HepG2 (cell line): ENCODE measurements around the gene TKFC. TPM values are rescaled to one million over a fixed set of nuclear protein-coding genes. Genes with fewer than 3 reads are reported as not detected.
A peak's percentile ranks its signal among the peaks of the same experiment; 100 is the strongest.

Experiments
- ATAC-seq: fragments of 200-7000 bp; cut with Tn5 transposase; 3 replicates; pipeline ENCODE4 v1.9.1; 2020; ENCODE audit warnings: mild to moderate bottlenecking, moderate library complexity
- BruUV-seq: library from RNA; stranded (reverse); fragments of 400-500 nt; replicated peaks from 2 replicates; lab custom pipeline; 2021; lab: Mats Ljungman, UMichigan
- CTCF ChIA-PET: fragments of 300-600 bp; formaldehyde crosslinking; extraction: SDS; loops from one replicate; lab custom pipeline; 2021; ENCODE audit warnings: low total read pairs, inconsistent platforms, low intra/inter-chr PET ratio; lab: Yijun Ruan, JAX
- POLR2A ChIA-PET: fragments of 350-600 bp; sonication (Branson Sonifier 250); formaldehyde crosslinking; loops from one replicate; lab custom pipeline; 2020; ENCODE audit warnings: antibody characterized with exemption, inconsistent platforms; lab: Yijun Ruan, JAX
- DNase-seq: peaks from one replicate; pipeline ENCODE4 v3.0.0-alpha.2; 2015; ENCODE audit warnings: low spot score
- FAIRE-seq: peaks from 3 replicates; lab custom pipeline; 2011; peaks lifted over from hg19 to GRCh38; lab: Jason Lieb, UNC
- H2AFZ ChIP-seq: one replicate; pipeline ENCODE4 v1.6.1; 2011; ENCODE audit warnings: low read length, inconsistent platforms
- H3K27ac ChIP-seq: fragments of 300-600 bp; 3 replicates; pipeline ENCODE4 v1.8.0; 2011; ENCODE audit warnings: mixed run types, mild to moderate bottlenecking, mixed read lengths, low read length, inconsistent platforms; ENCODE audit not compliant: insufficient read depth; ENCODE audit errors: extremely low read length
- H3K27me3 ChIP-seq, 2 experiments: fragments of 200-600 bp in 1 of 2; 2 replicates in 1 of 2; 3 replicates in 1 of 2; pipeline versions ENCODE4 v1.6.0 to v1.8.0; 2011; ENCODE audit warnings: low read length in 2 of 2, mild to moderate bottlenecking in 2 of 2, moderate library complexity in 2 of 2, inconsistent platforms in 1 of 2; ENCODE audit not compliant: insufficient read depth in 2 of 2, control insufficient read depth in 1 of 2
- H3K36me3 ChIP-seq, 2 experiments: fragments of 200-600 bp in 1 of 2; replicated peaks in 1 of 2; 2 replicates in 1 of 2; 3 replicates in 1 of 2; pipeline versions ENCODE4 v1.5.1 to v1.8.0; 2011; ENCODE audit warnings: low read length in 2 of 2, inconsistent platforms in 1 of 2; ENCODE audit not compliant: insufficient read depth in 2 of 2, control insufficient read depth in 1 of 2
- H3K4me1 ChIP-seq: 2 replicates; pipeline ENCODE4 v1.5.1; 2012; ENCODE audit warnings: low read length, inconsistent platforms; ENCODE audit not compliant: insufficient read depth
- H3K4me2 ChIP-seq: 2 replicates; pipeline ENCODE4 v1.6.0; 2011; ENCODE audit warnings: low read depth, low read length, inconsistent platforms
- H3K4me3 ChIP-seq, 3 experiments: fragments of 200-600 bp in 1 of 3; sonication (generic), shearing (Covaris generic) in 1 of 3; replicated peaks in 1 of 3; 2 replicates each; pipeline ENCODE4 v1.5.1; 2011 to 2016; ENCODE audit warnings: low read length in 3 of 3, inconsistent platforms in 2 of 3, low read depth in 2 of 3, mild to moderate bottlenecking in 2 of 3, control low read depth in 1 of 3, mixed read lengths in 1 of 3; ENCODE audit not compliant: insufficient read depth in 1 of 3
- H3K79me2 ChIP-seq: one replicate; pipeline ENCODE4 v1.6.1; 2011; ENCODE audit warnings: low read length, inconsistent platforms; ENCODE audit not compliant: insufficient read depth
- H3K9ac ChIP-seq: 2 replicates; pipeline ENCODE4 v1.6.0; 2011; ENCODE audit warnings: mild to moderate bottlenecking, low read depth, low read length, inconsistent platforms; ENCODE audit not compliant: insufficient read depth
- H3K9me3 ChIP-seq: 2 replicates; pipeline ENCODE4 v1.5.1; 2012; ENCODE audit warnings: mild to moderate bottlenecking, low read length
- H4K20me1 ChIP-seq: 2 replicates; pipeline ENCODE4 v1.6.0; 2011; ENCODE audit warnings: inconsistent platforms, mild to moderate bottlenecking, low read length, moderate library complexity; ENCODE audit not compliant: insufficient read depth
- CBX2 ChIP-seq, 2 experiments: fragments of 200-600 bp in 1 of 2; sonication (generic); formaldehyde crosslinking in 1 of 2; IDR thresholded peaks; 2 replicates each; pipeline versions ENCODE4 v1.7.0 to v1.8.1; 2018 to 2022; ENCODE audit warnings: low read depth in 2 of 2, low read length in 1 of 2, mild to moderate bottlenecking in 1 of 2, missing genetic modification reagents in 1 of 2
- EEA1 ChIP-seq: sonication (generic); formaldehyde crosslinking; IDR thresholded peaks from 2 replicates; pipeline ENCODE4 v1.5.1; 2020; ENCODE audit warnings: mild to moderate bottlenecking, missing genetic modification reagents, borderline replicate concordance
- KAT2B ChIP-seq: fragments of 150-350 bp; IDR thresholded peaks from 2 replicates; pipeline ENCODE4 v1.6.1; 2014; ENCODE audit warnings: low read depth, low read length, borderline replicate concordance
- KDM4B ChIP-seq: sonication (generic); formaldehyde crosslinking; IDR thresholded peaks from 2 replicates; pipeline ENCODE4 v1.4.0; 2020; ENCODE audit warnings: missing genetic modification reagents
- MED1 ChIP-seq: sonication (generic); formaldehyde crosslinking; IDR thresholded peaks from 2 replicates; pipeline ENCODE4 v1.4.0; 2020; ENCODE audit warnings: missing genetic modification reagents
- MXD4 ChIP-seq: IDR thresholded peaks from 2 replicates; pipeline ENCODE4 v1.6.1; 2016; ENCODE audit warnings: mild to moderate bottlenecking, missing biosample characterization, missing genetic modification reagents
- SMARCE1 ChIP-seq: fragments of 450-650 bp; IDR thresholded peaks from 2 replicates; pipeline ENCODE4 v1.6.1; 2017; ENCODE audit warnings: borderline replicate concordance
- SMYD3 ChIP-seq: sonication (generic); formaldehyde crosslinking; IDR thresholded peaks from 2 replicates; pipeline ENCODE4 v1.8.1; 2023; ENCODE audit warnings: mild to moderate bottlenecking, missing genetic modification reagents
- YEATS2 ChIP-seq: sonication (generic); formaldehyde crosslinking; IDR thresholded peaks from 2 replicates; pipeline ENCODE4 v1.4.0; 2020; ENCODE audit warnings: missing genetic modification reagents, borderline replicate concordance
- ZFP36L1 ChIP-seq: sonication (generic); formaldehyde crosslinking; IDR thresholded peaks from 2 replicates; pipeline ENCODE4 v1.8.0; 2022; ENCODE audit warnings: mild to moderate bottlenecking, missing genetic modification reagents, moderate library complexity
- ZFP41 ChIP-seq: sonication (generic); formaldehyde crosslinking; IDR thresholded peaks from 2 replicates; pipeline ENCODE4 v1.4.0; 2020; ENCODE audit warnings: mild to moderate bottlenecking, missing genetic modification reagents, borderline replicate concordance
- ZMAT3 ChIP-seq: sonication (generic); formaldehyde crosslinking; conservative IDR thresholded peaks from 2 replicates; pipeline ENCODE4 v1.7.0; 2021; ENCODE audit warnings: missing genetic modification reagents
- ZMYM2 ChIP-seq: sonication (generic); formaldehyde crosslinking; IDR thresholded peaks from 2 replicates; pipeline ENCODE4 v1.8.0; 2022; ENCODE audit warnings: mild to moderate bottlenecking, missing genetic modification reagents
- ZNF207 ChIP-seq: fragments of 450-650 bp; IDR thresholded peaks from 2 replicates; pipeline ENCODE4 v1.6.1; 2016; ENCODE audit warnings: antibody characterized with exemption, borderline replicate concordance
- ZNF354B ChIP-seq: sonication (generic); formaldehyde crosslinking; IDR thresholded peaks from 2 replicates; pipeline ENCODE4 v1.8.0; 2022; ENCODE audit warnings: mild to moderate bottlenecking, missing genetic modification reagents
- ZNF446 ChIP-seq: sonication (generic); formaldehyde crosslinking; IDR thresholded peaks from 2 replicates; pipeline ENCODE4 v1.5.0; 2020; ENCODE audit warnings: mild to moderate bottlenecking, missing genetic modification reagents
- ZNF607 ChIP-seq: sonication (generic); formaldehyde crosslinking; IDR thresholded peaks from 2 replicates; pipeline ENCODE4 v1.5.1; 2020; ENCODE audit warnings: missing genetic modification reagents, mild to moderate bottlenecking, borderline replicate concordance
- ZNF670 ChIP-seq: sonication (generic); formaldehyde crosslinking; IDR thresholded peaks from 2 replicates; pipeline ENCODE4 v1.8.0; 2022; ENCODE audit warnings: mild to moderate bottlenecking, missing genetic modification reagents, borderline replicate concordance
- ZNF747 ChIP-seq: sonication (generic); formaldehyde crosslinking; IDR thresholded peaks from 2 replicates; pipeline ENCODE4 v1.8.1; 2023; ENCODE audit warnings: missing genetic modification reagents, mild to moderate bottlenecking, borderline replicate concordance
- ZNF777 ChIP-seq: sonication (generic); formaldehyde crosslinking; IDR thresholded peaks from 2 replicates; pipeline ENCODE4 v1.4.0; 2020; ENCODE audit warnings: missing genetic modification reagents
- WGBS: methylation state at CpG from one replicate; pipeline ENCODE4 v1.1.6; 2017; ENCODE audit warnings: low lambda C conversion rate; 5-methylcytosine and 5-hydroxymethylcytosine counted together
- in situ Hi-C: cut with HindIII; loops from 2 replicates; pipeline ENCODE4 v1.10.0; 2017; ENCODE audit warnings: low pct_unique_long_range_greater_than_20kb; ENCODE audit not compliant: extremely low pct_ligation_motif_present
- intact Hi-C: fragments of 100-400 bp; cut with micrococcal nuclease; formaldehyde crosslinking; loops from one replicate; pipeline ENCODE4 v1.10.0; 2022; ENCODE audit not compliant: unreplicated experiment
- polyA plus RNA-seq, 8 experiments: library from polyadenylated mRNA; depleted of rRNA in 3 of 8; stranded (reverse) in 7 of 8; unstranded in 1 of 8; fragments of >200 nt; fragmentation: Illumina TruSeq in 4 of 8; extraction: Trizol in 4 of 8; gene quantifications; 2 replicates each; pipeline versions ENCODE4 v1.2.1 to v1.2.3, GENCODE V29; 2011 to 2016; ENCODE audit warnings: low read depth in 4 of 8, missing spikeins in 1 of 8, mixed read lengths in 1 of 8; ENCODE audit not compliant: insufficient read depth in 1 of 8
- total RNA-seq, 5 experiments: library from RNA; depleted of rRNA; stranded (reverse); fragments of >200 nt; fragmentation: Illumina TruSeq; extraction: Trizol; gene quantifications; 2 replicates each; pipeline ENCODE4 v1.2.3, GENCODE V29; 2016; ENCODE audit warnings: low read depth in 1 of 5
- TF ChIP-seq, protein P1 (sequence below): IDR thresholded peaks from 2 replicates; pipeline ENCODE4 v1.6.1; 2016; ENCODE audit warnings: missing compliant biosample characterization, missing genetic modification reagents, borderline replicate concordance
- TF ChIP-seq, protein P2 (sequence below): conservative IDR thresholded peaks from 2 replicates; pipeline ENCODE4 v1.6.1; 2018; ENCODE audit warnings: missing genetic modification reagents

The TKFC gene
- total and polyA plus RNA-seq, 2 of the 13 experiments (the other 11 are each of a cell fraction or from before 2014, with no cell fraction given): 147 to 197 TPM

DNA sequence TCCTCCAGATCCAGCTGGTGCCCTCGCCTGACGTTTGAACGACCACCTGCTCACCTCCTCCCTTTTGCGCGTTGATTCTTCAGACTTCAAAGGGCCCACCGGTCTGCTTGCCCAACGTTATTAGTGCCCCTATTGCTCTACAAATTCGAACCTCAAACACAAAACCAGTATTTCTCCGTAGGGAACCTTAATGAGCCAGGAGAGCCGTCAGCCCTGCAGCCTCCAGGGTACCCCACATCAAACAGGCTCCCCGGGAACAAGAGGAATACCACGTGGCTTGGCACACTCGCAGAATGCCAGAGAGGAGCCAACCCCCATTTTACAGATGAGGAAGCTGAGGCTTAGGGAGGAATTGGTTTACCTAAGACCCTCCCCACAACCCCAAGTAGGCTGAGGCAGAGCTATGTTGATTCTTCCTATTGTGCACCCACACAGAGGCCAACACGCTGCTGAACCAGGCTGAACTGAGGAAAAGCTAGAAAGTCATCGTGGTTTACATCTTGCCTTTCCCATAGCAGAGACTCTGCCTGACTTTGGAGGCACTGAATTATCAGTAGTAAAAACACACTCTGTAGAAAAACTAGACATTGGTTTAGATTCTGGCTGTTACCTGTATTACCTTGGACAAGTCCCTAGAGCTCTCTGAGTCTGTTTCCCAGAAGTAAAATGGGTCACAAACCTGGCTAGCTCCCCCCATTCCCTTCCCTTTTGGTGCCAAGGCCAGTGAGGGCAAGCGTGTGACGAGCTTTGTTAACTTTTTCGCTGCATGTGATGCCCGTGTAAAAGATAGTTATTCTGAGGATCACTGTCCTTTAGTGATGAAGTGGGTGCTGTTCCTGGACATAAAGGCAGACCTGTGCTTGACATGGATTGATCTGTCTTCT is 764 bp downstream of the TKFC start:
- in situ Hi-C loops (no loop called here), intact Hi-C loops (loop anchor here (1.0 to 10.0 kb wide), 4 partner anchors 29 to 79 kb away; partner anchors contain the start of gene TMEM138)
- Histone ChIP-seq H3K4me3 (peak overlapping the region; percentile 95 to 98 (median 96)), H2AFZ (no peak overlapping the region), H3K4me1 (peaks cover 65% of the 10 kb centered on the region), H3K79me2 (peaks cover 85% of the 10 kb centered on the region), H3K9me3 (no peaks in the 10 kb centered on the region), H4K20me1 (peaks cover 25% of the 10 kb centered on the region), H3K9ac (peak overlapping the region; percentile 100), H3K27me3 (no peaks in the 10 kb centered on the region; a peak in 1 of 5 replicates), H3K27ac (peak overlapping the region; percentile 91), H3K36me3 (peaks cover 7 to 32% of the 10 kb centered on the region in 2 experiments), H3K4me2 (peak overlapping the region; percentile 95)
- 2% methylated on average over 14 of the region's 19 CpGs for WGBS
- ATAC-seq (no peak; the same call in 2 of the 3 replicates), DNase-seq (no peak), FAIRE-seq (no peak)
- CTCF ChIA-PET: interaction anchor here (4.1 kb wide), 1 partner anchor 51 kb away, joined by 69 read pairs; no protein-coding TSS in a partner anchor
- BruUV-seq: no TSS peak
- POLR2A ChIA-PET: interaction anchor here (0.5 to 4.7 kb wide), 19 partner anchors 9 to 95 kb away, joined by 3 to 146 read pairs (median 7); partner anchors contain the start of genes CPSF7, CYB561A3, SDHAF2 and TMEM138
- TF ChIP-seq MXD4 (no peak), MED1 (CRISPR knock-in tag) (peak; percentile 4; the same call in 1 of the 2 replicates), ZNF446 (CRISPR knock-in tag) (no peak), ZMYM2 (peak; percentile 28; the same call in 1 of the 2 replicates), ZNF354B (0 out of 2 replicates have a peak, but pooled peaks have one; percentile 25), EEA1 (no peak), ZNF607 (no peak), YEATS2 (CRISPR knock-in tag) (no peak), CBX2 (IDR thresholded peaks at IDR 0.05; ENCODE audit: low read depth, low read length) (no peak), CBX2 (CRISPR knock-in tag; IDR thresholded peaks at IDR 0.05; ENCODE audit: low read depth) (no peak), ZMAT3 (CRISPR knock-in tag) (no peak), ZNF777 (peak; percentile 37; the same call in 1 of the 2 replicates), ZNF207 (no peak), KAT2B (no peak), ZNF670 (CRISPR knock-in tag) (peak; percentile 66; the same call in 1 of the 2 replicates), SMYD3 (0 out of 2 replicates have a peak, but pooled peaks have one; percentile 17), ZNF747 (CRISPR knock-in tag) (peak; percentile 58; the same call in 1 of the 2 replicates), SMARCE1 (no peak), ZFP41 (CRISPR knock-in tag) (no peak), ZFP36L1 (CRISPR knock-in tag) (no peak), KDM4B (no peak)
- TF ChIP-seq, protein P1, sequence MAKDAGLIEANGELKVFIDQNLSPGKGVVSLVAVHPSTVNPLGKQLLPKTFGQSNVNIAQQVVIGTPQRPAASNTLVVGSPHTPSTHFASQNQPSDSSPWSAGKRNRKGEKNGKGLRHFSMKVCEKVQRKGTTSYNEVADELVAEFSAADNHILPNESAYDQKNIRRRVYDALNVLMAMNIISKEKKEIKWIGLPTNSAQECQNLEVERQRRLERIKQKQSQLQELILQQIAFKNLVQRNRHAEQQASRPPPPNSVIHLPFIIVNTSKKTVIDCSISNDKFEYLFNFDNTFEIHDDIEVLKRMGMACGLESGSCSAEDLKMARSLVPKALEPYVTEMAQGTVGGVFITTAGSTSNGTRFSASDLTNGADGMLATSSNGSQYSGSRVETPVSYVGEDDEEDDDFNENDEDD (CRISPR knock-in tag): no peak
- TF ChIP-seq, protein P2, sequence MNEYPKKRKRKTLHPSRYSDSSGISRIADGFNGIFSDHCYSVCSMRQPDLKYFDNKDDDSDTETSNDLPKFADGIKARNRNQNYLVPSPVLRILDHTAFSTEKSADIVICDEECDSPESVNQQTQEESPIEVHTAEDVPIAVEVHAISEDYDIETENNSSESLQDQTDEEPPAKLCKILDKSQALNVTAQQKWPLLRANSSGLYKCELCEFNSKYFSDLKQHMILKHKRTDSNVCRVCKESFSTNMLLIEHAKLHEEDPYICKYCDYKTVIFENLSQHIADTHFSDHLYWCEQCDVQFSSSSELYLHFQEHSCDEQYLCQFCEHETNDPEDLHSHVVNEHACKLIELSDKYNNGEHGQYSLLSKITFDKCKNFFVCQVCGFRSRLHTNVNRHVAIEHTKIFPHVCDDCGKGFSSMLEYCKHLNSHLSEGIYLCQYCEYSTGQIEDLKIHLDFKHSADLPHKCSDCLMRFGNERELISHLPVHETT (CRISPR knock-in tag): no peak
